Pons (tissue), 1 donor: ENCODE results near the gene PARP6.

Experiments used
- DNase-seq: peaks from one replicate; pipeline ENCODE4 v3.0.0-alpha.2; 2016; ENCODE audit warnings: low spot score

Gene PARP6

DNA sequence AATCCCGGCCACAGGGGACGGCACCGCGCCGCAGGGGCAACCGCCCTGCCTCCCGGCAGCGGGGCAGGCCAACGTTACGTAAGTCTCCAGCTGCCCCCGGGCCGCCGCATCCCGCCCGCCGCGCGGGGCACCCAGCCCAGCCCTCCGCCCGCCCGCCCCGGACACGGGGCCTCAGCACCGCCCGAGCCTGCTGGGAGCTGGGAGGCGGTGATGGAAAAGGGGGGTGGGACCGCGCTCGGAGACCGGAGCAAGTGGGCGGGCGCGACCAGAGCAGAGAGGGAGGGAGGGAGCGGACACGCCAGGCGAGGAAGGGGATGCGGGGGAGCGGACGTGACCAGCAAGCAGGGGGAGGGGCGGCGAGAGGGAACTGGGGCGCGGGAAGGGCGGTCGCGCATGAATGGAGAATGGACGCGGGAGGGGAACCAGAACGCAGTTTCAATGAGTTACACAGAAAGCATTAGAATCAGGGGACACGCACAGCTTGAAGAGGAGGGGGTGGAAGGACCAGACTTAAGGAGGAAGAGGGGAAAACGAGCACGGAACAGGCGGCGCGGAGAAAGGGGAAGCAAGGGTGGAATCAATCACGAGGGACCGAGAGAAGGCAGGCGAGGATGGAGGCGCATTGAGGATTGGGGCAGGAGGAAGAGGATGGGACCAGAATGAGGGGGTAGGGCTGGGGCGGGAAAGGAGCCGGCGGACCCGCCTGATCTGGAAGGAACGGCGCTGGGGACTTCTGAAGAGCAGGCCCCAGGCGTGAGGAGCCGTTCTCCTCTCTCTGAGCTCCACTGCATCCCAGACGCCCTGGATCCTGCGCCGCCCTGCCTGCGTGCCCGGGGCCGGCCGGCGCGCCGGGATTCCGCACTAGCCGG lies 41.9 kb downstream of the PARP6 start:
- DNase-seq = peak; percentile 77

GRCh38 chr15:72229947-72230196 lies 42.5 kb downstream of the PARP6 start:
- DNase-seq = no peak

GRCh38 chr15:72229076-72229946 lies 43.0 kb downstream of the PARP6 start:
- DNase-seq = peak; percentile 22

GRCh38 chr15:72227720-72228119 lies 44.6 kb downstream of the PARP6 start:
- no peak for DNase-seq

- DNase-seq = peak; percentile 10
Measured at GRCh38 chr15:72227192-72227586, 45.2 kb downstream of the PARP6 start.

GRCh38 chr15:72223278-72223677 lies 49.1 kb downstream of the PARP6 start:
- no peak for DNase-seq

DNA sequence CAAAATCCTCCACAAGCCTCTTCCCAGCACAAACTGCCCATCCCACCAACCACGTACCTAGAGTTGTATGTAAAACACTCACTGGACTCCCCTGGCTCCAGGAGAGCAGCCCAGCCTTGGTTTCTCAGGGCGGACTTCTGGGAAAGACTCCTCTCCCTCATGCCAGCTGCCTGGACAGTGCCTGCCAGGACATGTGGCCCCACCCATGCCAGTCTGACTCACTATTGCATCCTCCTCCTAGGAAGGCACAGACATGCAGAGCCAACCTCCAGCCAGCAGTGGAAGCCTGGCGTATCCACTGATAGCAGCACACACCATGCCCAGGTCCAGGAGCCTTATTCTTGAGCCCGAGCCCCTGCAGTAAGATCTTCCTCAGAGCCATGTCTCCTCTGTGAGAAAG lies 50.0 kb downstream of the PARP6 start:
- no peak for DNase-seq

GRCh38 chr15:72220687-72221086 lies 51.7 kb downstream of the PARP6 start:
- no peak for DNase-seq

DNA sequence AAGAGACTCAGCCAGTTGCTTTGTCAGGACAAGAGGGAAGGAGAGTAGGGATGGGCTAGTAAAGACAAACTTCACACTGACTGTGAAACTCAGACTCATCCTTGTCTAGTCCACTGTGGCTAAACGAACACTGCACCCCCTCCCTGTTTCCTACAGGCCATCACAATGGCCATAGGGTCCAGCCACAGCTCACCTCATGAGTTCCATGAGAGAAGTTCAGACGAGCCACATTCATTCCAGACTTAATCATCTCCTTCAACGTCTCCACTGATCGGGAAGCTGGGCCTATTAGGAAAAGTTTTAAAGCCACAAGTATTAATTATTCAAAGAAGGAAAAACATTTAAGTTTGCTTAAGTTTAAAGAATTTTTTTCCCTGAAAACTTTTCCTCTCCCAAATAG lies 55.1 kb downstream of the PARP6 start:
- DNase-seq = no peak

DNA sequence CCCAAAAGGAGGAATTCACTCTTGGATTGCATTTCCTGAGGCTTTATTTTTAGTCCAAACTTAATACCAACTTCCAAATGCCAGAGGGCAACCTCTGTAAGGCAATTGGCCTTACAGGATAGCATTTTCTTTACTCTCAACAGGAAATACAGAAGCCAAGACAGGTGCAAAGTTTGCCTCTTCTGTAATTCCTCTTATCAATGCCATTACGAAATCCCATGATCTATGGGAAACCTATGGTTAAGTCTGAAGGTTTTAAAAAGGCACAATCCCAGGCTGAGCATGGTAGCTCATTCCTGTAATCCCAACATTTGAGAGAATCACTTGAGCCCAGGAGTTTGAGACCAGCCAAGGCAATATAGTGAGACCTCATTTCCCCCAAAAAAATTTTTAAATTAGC lies 56.3 kb downstream of the PARP6 start:
- no peak for DNase-seq

DNA sequence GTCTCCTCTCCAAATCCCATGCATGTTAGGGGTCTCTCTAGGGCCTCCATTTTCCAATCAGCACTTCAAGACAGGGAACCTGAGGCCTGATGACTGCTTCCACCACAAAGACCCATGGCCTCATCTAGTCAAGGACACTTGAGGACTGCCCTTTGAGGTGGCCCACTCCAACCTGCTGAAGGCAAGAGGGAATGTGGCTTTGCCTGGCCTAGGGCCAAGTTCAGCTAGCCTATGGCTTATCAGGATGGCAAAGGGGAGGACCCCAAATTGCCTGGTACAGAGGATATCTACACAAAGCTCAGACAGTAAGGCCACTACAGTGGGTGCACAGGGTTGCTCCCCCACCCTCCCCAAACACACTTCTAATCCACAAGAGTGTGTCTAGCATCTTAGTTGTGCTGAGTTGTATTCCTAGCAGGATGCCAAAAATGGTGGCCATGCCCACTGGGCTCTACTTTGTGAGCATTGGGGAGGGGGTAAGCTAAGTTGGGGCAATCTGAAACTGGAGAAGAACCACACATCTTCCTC lies 64.7 kb downstream of the PARP6 start:
- DNase-seq = no peak

- DNase-seq = no peak
Measured at GRCh38 chr15:72206677-72207000, 65.7 kb downstream of the PARP6 start.

DNA sequence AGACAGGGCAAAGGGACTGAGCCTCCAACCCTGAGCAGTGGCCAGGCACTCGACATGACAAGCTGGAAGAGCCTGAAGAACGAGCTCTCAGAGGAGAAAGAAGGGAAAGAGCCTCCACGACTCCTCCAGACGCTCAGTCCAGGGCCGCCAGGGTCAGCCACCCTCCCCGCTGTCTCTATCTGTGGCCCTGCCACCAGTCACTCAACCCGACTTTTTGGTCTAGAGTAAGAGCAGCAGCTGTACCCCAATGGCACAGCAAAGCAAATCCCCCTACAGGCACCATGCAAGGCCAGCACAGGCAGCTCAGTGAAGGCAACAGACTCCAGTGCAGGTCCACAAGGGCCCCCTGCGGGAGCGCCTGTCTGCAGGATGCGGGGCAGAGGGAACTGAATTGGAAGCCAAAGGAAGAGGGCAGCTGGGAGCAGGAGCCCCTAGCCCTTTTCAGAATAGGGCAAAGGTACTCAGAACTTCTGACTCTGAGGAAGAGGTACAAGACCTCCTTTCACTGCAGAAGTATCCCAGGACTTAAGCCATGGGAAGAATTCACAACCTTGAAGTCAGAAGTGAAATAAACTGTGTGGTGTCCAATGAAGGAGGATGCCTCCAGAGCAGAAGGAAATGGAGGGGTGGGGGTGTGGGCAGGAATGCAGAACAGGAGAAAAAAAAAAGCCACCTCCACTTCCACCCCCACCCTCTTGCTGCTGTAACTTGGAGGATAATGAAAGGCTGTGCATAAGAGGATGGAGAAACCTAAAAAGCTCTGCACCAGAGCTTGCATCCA lies 66.3 kb downstream of the PARP6 start:
- no peak for DNase-seq

DNA sequence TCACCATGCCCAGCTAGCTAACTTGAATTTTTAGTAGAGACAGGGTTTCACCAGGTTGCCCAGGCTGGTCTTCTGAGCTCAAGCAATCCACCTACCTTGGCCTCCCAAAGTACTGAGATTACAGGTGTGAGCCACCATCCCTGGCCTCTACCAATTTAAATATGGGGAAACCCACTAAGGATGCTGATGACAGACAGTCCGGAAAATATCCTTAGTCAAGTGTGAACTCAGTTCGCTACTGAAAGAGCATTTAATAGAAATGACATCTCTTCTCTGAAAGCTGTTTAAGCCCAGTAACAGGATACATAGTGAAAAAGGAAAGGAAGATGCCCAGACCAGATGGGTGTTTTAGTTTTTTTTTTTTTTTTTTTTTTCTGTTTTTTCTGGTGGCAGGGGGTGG lies 67.1 kb downstream of the PARP6 start:
- no peak for DNase-seq

DNA sequence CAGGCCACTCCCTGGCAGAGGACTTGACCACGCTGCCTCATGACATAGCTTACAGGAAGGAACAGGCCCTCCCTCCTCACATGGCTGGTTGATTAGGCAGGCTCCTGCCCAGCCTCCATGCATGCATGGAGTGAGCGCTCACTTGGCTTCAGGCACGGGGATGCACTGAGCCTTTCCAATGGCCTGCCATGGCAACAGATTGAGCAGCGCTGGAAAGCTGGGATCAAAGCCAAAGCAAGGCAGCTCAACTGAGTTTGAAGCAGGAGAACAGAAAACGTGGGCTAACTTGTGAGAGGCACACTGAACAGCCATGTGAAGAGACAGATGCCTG lies 68.9 kb downstream of the PARP6 start:
- peak; percentile 89 for DNase-seq

GRCh38 chr15:72202801-72203506 lies 69.4 kb downstream of the PARP6 start:
- no peak for DNase-seq

GRCh38 chr15:72202302-72202701 lies 70.1 kb downstream of the PARP6 start:
- DNase-seq = no peak

DNA sequence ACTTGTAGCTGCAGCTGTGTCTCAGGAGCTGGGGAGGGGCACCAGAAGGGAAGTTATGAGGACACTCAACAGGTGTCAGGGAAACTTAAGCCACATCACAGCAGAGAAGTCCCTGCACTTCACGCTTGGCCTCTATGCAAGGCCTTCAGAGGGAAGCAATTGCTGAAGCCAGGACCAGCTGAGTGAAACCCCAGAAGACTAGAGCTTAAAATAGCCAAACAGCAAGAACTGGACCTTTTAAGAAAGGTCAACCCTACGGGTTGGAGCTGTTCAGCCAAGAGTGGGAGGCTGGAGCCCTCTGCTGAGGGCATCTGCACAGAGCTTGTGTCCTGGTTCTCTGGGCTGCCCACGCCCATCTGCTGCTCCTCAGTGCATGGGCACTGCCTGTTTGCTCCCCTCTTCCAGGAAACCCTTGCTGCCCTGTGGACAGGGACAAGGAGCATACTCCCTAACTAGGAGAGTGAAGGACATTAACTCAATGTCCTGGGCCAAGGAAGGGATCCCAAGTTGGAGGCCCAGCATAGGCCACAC lies 70.9 kb downstream of the PARP6 start:
- no peak for DNase-seq

DNA sequence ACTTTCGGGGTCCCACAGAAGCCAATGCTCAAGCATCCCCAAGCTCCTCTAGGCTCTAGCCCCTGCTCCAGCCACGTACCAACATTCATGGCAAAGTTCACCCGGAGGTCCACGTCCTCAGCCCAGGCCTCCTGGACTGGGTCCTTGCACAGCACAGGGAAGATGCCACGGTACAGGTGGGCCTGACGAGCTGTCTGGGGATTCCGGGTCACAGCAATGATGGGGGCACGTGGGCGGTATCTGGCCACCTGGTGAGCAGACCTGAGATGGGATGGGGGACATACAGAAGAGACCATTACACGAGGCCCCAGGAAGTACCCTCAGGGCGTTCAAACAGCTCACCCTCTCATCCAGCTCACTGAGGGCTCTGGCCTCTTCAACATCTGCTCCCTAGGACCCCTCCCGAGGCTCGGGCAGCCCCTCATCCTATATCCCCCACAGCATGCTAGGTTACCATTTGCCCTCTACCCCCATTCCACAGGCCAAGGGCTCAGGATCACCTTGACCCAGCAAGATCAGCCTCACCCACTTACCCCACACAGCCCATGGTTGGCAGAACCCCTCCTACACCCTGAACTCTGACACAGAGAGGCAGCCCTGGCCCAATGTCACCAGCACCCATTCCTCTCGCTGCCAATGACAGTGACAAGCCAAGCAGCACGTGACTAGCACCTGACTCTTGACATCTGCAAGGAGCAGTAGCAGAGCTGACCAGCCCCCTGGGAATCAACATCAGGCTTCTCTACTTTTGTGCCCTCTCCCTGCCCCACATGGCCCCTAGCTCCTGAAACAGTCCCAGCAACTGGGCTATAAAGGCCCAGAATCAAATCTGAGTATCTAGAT lies 71.7 kb downstream of the PARP6 start:
- no peak for DNase-seq

DNA sequence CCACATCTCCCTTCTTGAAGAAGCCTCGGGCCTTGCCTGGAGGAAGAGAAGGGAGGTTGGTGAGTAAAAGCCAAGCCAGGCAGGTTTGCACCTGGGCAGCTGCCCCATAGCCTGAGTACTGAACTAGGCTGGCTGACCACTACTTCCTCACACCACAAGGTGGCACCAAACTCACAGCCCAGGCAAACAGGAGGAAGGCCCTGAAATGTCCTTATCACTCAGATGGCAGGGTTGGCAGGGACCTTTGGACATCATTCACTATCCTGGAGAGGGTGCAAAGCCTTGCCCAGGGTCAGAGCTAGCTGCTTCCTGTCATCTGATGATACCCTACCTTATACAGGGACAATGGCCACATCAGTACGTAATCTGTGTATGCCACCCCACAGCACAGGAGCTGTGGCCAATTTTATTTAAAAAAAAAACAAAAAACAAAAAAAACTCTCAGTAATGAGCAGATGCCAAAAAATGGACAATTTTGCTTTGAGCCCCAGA lies 72.6 kb downstream of the PARP6 start:
- DNase-seq = peak; percentile 82

DNA sequence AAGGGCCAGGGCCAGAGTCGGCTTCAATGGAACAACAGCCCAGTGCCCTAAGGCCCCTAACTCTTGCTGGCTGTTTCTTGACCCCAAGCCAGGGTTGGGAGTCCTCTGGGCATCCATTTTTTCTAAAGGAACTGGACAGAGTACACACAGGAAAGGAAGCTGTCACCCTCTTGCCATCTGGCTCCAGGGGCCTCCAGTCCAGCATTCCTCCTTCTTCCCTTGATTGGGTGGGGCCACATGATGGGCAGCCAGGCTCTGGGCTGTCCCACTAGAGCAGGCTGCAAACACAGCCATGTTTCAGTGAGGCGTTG lies 73.2 kb downstream of the PARP6 start:
- DNase-seq = no peak
